RWPE1 (cell line): ENCODE measurements around the gene DISC1.

ENCODE experiments used
- CTCF ChIA-PET: fragments of 350-600 bp; sonication (Branson Sonifier 250); formaldehyde crosslinking; extraction: SDS; loops from one replicate; lab custom pipeline; 2021; lab: Yijun Ruan, JAX
- POLR2A ChIA-PET: fragments of 400-600 bp; formaldehyde crosslinking; extraction: SDS; loops from one replicate; lab custom pipeline; 2020; ENCODE audit warnings: antibody characterized with exemption; ENCODE audit not compliant: low non-redundant PET; lab: Yijun Ruan, JAX
- DNase-seq: peaks from one replicate; pipeline ENCODE4 v3.0.0; 2012; ENCODE audit warnings: low spot score
- H3K27ac ChIP-seq: fragments of 450-650 bp; 2 replicates; pipeline ENCODE4 v1.5.1; 2017
- TF ChIP-seq, protein P1 (sequence below): fragments of 450-650 bp; conservative IDR thresholded peaks from 2 replicates; pipeline ENCODE4 v1.5.1; 2017; ENCODE audit warnings: low read depth, mild to moderate bottlenecking

Gene DISC1

GRCh38 chr1:231862611-231863010, 236.0 kb downstream of the DISC1 start:
- no peak for DNase-seq
- ChIA-PET POLR2A (no interaction called here), CTCF (no interaction called here)
- no peak overlapping the region for H3K27ac ChIP-seq
- TF ChIP-seq, protein P1, sequence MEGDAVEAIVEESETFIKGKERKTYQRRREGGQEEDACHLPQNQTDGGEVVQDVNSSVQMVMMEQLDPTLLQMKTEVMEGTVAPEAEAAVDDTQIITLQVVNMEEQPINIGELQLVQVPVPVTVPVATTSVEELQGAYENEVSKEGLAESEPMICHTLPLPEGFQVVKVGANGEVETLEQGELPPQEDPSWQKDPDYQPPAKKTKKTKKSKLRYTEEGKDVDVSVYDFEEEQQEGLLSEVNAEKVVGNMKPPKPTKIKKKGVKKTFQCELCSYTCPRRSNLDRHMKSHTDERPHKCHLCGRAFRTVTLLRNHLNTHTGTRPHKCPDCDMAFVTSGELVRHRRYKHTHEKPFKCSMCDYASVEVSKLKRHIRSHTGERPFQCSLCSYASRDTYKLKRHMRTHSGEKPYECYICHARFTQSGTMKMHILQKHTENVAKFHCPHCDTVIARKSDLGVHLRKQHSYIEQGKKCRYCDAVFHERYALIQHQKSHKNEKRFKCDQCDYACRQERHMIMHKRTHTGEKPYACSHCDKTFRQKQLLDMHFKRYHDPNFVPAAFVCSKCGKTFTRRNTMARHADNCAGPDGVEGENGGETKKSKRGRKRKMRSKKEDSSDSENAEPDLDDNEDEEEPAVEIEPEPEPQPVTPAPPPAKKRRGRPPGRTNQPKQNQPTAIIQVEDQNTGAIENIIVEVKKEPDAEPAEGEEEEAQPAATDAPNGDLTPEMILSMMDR: no peak

GRCh38 chr1:231865331-231865730, 238.7 kb downstream of the DISC1 start:
- TF ChIP-seq, protein P1: no peak
- POLR2A ChIA-PET: no interaction called here

DNA sequence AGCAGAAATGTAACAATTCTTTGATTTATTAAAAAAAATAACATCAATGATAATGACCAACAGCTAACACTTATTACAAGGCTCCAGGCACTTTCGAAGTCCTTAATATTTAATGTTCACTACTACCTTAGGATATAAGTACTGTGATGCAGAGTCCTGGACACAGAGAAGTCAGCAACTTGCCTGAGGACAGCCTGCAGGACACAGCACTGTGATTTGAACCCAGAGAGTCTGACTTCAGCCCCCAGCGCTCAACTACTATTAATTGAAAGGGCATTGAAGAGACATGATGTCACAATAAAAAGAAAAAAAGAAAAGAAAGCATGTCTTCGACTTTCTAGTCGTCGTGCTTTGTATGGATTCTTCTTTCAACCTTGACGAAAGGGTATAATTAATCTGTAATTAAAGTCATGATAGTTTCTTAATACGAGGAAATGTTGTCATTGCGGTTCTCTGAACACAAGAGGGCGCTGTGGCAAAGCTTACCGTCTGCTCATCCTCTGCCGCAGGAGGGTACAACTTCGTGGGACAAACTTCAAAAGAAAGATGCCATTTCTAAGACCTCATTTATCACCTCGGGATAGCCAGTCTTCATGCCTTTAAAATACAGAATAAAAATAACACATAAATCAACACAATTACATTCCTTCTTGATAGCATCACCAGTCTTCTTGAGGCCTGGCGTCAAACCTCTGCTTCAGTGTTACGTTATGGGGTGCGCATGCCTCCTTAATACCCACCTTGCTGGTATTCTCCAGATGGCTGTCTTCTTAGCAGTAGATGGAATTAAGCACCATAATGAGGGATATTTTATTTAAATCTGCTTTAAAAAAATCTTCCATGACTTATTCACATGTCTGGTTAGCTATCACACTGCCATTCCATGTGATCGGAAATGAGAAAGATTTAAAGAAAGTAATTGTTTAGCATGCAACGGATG, 240.1 kb downstream of the DISC1 start:
- TF ChIP-seq, protein P1: peak; percentile 88
- peak; percentile 45 for DNase-seq
- H3K27ac ChIP-seq: no peak overlapping the region
- CTCF ChIA-PET: interaction anchor here (0.6 to 2.1 kb wide), 11 partner anchors 8 to 838 kb away, joined by 3 to 10 read pairs (median 4); no protein-coding TSS in a partner anchor
- POLR2A ChIA-PET: no interaction called here

More at GRCh38 chr1:231865331-231865730, 238.7 kb downstream of the DISC1 start:
- DNase-seq: no peak
- CTCF ChIA-PET: interaction anchor here (0.7 kb wide), 1 partner anchor 633 kb away, joined by 3 read pairs; no protein-coding TSS in a partner anchor
- no peak overlapping the region for H3K27ac ChIP-seq

GRCh38 chr1:231867607-231868006, 241.0 kb downstream of the DISC1 start:
- POLR2A ChIA-PET: no interaction called here
- no peak for DNase-seq
- TF ChIP-seq, protein P1: no peak
- no peak overlapping the region for H3K27ac ChIP-seq
- CTCF ChIA-PET: interaction anchor here (0.5 to 2.1 kb wide), 6 partner anchors 13 to 837 kb away, joined by 3 to 10 read pairs (median 4); no protein-coding TSS in a partner anchor

- DNase-seq: no peak
- CTCF ChIA-PET: no interaction called here
- POLR2A ChIA-PET: no interaction called here
- H3K27ac ChIP-seq: no peak overlapping the region
- TF ChIP-seq, protein P1: no peak
Measured at GRCh38 chr1:231869364-231869763, 242.8 kb downstream of the DISC1 start.

GRCh38 chr1:231871471-231871870, 244.9 kb downstream of the DISC1 start:
- TF ChIP-seq, protein P1: no peak
- ChIA-PET POLR2A (no interaction called here), CTCF (interaction anchor here (0.5 kb wide), 1 partner anchor 463 kb away, joined by 5 read pairs; no protein-coding TSS in a partner anchor)
- H3K27ac ChIP-seq: no peak overlapping the region
- DNase-seq: no peak
